Testis (tissue), 3 donors: ENCODE results near the gene GGA1. TPM values are rescaled to one million over a fixed set of nuclear protein-coding genes. Genes with fewer than 3 reads are reported as not detected.

Source experiments
- DNase-seq: peaks from one replicate; pipeline ENCODE4 v3.0.0-alpha.2; 2019
- H3K27ac ChIP-seq, 2 donors: fragments of 200-600 bp; sonication (generic); one replicate each; pipeline ENCODE4 v1.5.1; 2019
- H3K27me3 ChIP-seq: fragments of 200-600 bp; sonication (generic); one replicate; pipeline ENCODE4 v1.5.1; 2019
- H3K36me3 ChIP-seq: fragments of 200-600 bp; sonication (generic); one replicate; pipeline ENCODE4 v1.5.1; 2017; ENCODE audit warnings: low read depth; ENCODE audit errors: missing control alignments
- H3K4me1 ChIP-seq: fragments of 200-600 bp; sonication (generic); one replicate; pipeline ENCODE4 v1.5.1; 2019
- H3K4me3 ChIP-seq, 2 donors: fragments of 200-600 bp; sonication (generic); one replicate each; pipeline ENCODE4 v1.5.1; 2017 to 2019
- H3K9me3 ChIP-seq: fragments of 200-600 bp; sonication (generic); one replicate; pipeline ENCODE4 v1.5.1; 2017
- CTCF ChIP-seq, 3 experiments: fragments of 450-650 bp in 2 of 3; fragments of 200-600 bp in 1 of 3; sonication (generic) in 1 of 3; IDR thresholded peaks; one replicate each; pipeline ENCODE4 v1.5.1; 2016 to 2019; ENCODE audit warnings: antibody characterized with exemption in 3 of 3, mild to moderate bottlenecking in 2 of 3, moderate library complexity in 1 of 3
- POLR2A ChIP-seq: fragments of 450-650 bp; IDR thresholded peaks from one replicate; pipeline ENCODE4 v1.6.1; 2017; ENCODE audit warnings: antibody characterized with exemption, mild to moderate bottlenecking, moderate library complexity
- WGBS, 2 donors: methylation state at CpG; one replicate each; pipeline ENCODE4 v1.1.5; 2018; 5-methylcytosine and 5-hydroxymethylcytosine counted together
- intact Hi-C: fragments of 100-400 bp; cut with DNase I; formaldehyde crosslinking; loops from one replicate; pipeline ENCODE4 v1.15.1; 2023; ENCODE audit warnings: low total_unique reads
- polyA plus RNA-seq: library from polyadenylated mRNA; stranded (reverse); fragments of 350-450 nt; fragmentation: Illumina TruSeq; extraction: RNeasy Lipid Tissue Mini Kit (QIAGEN cat#74804); gene quantifications from one replicate; pipeline ENCODE4 v1.2.3, GENCODE V29; 2014; ENCODE audit warnings: low read depth, low replicate concordance; ENCODE audit not compliant: insufficient read depth
- total RNA-seq, 2 donors: library from RNA; depleted of rRNA; stranded (reverse); fragments of >200 nt; gene quantifications; one replicate each; pipeline ENCODE4 v1.2.3, GENCODE V29; 2016

GGA1 gene
- total and polyA plus RNA-seq, 3 donors from 2014 or later: 274 to 359 (median 354) TPM

- Histone ChIP-seq H3K4me1 (peaks cover 10% of the 10 kb centered on the region), H3K27ac (no peak overlapping the region), H3K9me3 (no peaks in the 10 kb centered on the region), H3K4me3 (no peak overlapping the region), H3K36me3 (no peaks in the 10 kb centered on the region), H3K27me3 (no peaks in the 10 kb centered on the region)
- intact Hi-C loops: no loop called here
- no peak for TF ChIP-seq CTCF (IDR thresholded peaks at IDR 0.05)
- no peak for TF ChIP-seq POLR2A
- 85 to 88% methylated on average over 14 to 16 of the region's 16 CpGs for WGBS, 2 donors
- DNase-seq: no peak
Observed at GRCh38 chr22:37571258-37571991, 37.2 kb upstream of the GGA1 start.

- intact Hi-C loops: no loop called here
- H3K27me3 ChIP-seq: no peaks in the 10 kb centered on the region
- TF ChIP-seq POLR2A (no peak), CTCF (IDR thresholded peaks at IDR 0.05) (no peak)
- DNase-seq: no peak
- H3K4me1 ChIP-seq: peaks cover 10% of the 10 kb centered on the region
- WGBS, 2 donors: 92 to 96% methylated on average over 6 to 8 of the region's 8 CpGs
- H3K27ac ChIP-seq: no peak overlapping the region
- no peak overlapping the region for H3K4me3 ChIP-seq
- H3K36me3 ChIP-seq: no peaks in the 10 kb centered on the region
- no peaks in the 10 kb centered on the region for H3K9me3 ChIP-seq
Observed at GRCh38 chr22:37571992-37572373, 36.7 kb upstream of the GGA1 start.

GRCh38 chr22:37575490-37576003, 33.1 kb upstream of the GGA1 start:
- no peaks in the 10 kb centered on the region for H3K27me3 ChIP-seq
- intact Hi-C loops: no loop called here
- H3K4me1 ChIP-seq: no peaks in the 10 kb centered on the region
- H3K27ac ChIP-seq: no peak overlapping the region
- WGBS, 2 donors: 90 to 92% methylated on average over 2 to 10 of the region's 10 CpGs
- TF ChIP-seq CTCF (IDR thresholded peaks at IDR 0.05) (no peak), POLR2A (no peak)
- H3K9me3 ChIP-seq: no peaks in the 10 kb centered on the region
- no peak overlapping the region for H3K4me3 ChIP-seq
- H3K36me3 ChIP-seq: no peaks in the 10 kb centered on the region
- DNase-seq: no peak

GRCh38 chr22:37578002-37578401, 30.6 kb upstream of the GGA1 start:
- no peak overlapping the region for H3K4me3 ChIP-seq
- 88 to 91% methylated on average over 5 of the region's 5 CpGs for WGBS, 2 donors
- TF ChIP-seq POLR2A (no peak), CTCF (IDR thresholded peaks at IDR 0.05) (no peak)
- H3K27me3 ChIP-seq: no peaks in the 10 kb centered on the region
- intact Hi-C loops: no loop called here
- H3K9me3 ChIP-seq: no peaks in the 10 kb centered on the region
- DNase-seq: no peak
- H3K4me1 ChIP-seq: no peaks in the 10 kb centered on the region
- no peaks in the 10 kb centered on the region for H3K36me3 ChIP-seq
- H3K27ac ChIP-seq: no peak overlapping the region

- H3K27ac ChIP-seq: no peak overlapping the region
- no peaks in the 10 kb centered on the region for H3K36me3 ChIP-seq
- TF ChIP-seq CTCF (IDR thresholded peaks at IDR 0.05) (no peak), POLR2A (no peak)
- no peaks in the 10 kb centered on the region for H3K27me3 ChIP-seq
- no peaks in the 10 kb centered on the region for H3K9me3 ChIP-seq
- DNase-seq: no peak
- intact Hi-C loops: no loop called here
- H3K4me1 ChIP-seq: no peaks in the 10 kb centered on the region
- no peak overlapping the region for H3K4me3 ChIP-seq
- WGBS, 2 donors: 47 to 63% methylated on average over 7 to 9 of the region's 9 CpGs
Observed at GRCh38 chr22:37581504-37581903, 27.1 kb upstream of the GGA1 start.
